ENCODE data around the gene KCNS1. TPM values are rescaled to one million over a fixed set of nuclear protein-coding genes. Genes with fewer than 3 reads are reported as not detected.

Gene KCNS1, protein sequence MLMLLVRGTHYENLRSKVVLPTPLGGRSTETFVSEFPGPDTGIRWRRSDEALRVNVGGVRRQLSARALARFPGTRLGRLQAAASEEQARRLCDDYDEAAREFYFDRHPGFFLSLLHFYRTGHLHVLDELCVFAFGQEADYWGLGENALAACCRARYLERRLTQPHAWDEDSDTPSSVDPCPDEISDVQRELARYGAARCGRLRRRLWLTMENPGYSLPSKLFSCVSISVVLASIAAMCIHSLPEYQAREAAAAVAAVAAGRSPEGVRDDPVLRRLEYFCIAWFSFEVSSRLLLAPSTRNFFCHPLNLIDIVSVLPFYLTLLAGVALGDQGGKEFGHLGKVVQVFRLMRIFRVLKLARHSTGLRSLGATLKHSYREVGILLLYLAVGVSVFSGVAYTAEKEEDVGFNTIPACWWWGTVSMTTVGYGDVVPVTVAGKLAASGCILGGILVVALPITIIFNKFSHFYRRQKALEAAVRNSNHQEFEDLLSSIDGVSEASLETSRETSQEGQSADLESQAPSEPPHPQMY
- under 0.01 and 0.20 TPM in 2 replicates for total RNA-seq

DNA sequence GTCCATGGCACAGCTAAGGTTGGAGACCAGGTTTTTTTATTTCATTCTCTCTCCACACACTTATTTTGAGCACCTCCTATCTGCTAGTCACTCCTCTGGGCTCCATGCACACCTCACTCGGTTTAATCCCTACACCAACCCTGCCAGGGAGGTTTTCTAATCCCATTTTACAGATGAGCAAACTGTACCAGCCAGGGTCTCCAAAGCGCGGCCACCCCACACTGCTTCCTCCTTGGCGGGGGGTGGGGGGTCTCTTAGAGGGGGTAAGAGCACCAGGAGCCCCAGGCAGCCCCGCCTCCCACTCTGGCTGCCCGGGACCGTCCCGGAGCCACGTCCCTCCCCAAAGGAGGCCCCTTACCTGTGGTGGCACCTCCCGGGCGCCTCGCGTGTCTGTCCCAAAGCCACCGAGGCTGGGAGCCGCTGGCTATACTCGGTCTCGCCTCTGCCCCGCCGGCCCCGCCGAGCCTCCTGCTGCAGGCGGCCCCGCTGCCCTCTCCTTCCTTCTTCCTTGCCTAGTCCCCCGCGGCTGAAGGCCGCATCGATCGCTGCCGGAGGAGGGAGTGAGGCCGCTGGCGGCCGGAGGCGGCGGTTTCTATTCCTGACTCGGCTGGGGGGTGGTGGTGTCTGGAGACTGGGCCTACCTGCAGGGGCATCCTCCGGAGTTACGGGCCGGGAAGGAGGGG, at the start of gene KCNS1:
KCNS1 (minus strand) TSS at position 565 of the 683 bp plus-strand sequence. CDS start 1,891 bp downstream, outside the sequence.

DNA sequence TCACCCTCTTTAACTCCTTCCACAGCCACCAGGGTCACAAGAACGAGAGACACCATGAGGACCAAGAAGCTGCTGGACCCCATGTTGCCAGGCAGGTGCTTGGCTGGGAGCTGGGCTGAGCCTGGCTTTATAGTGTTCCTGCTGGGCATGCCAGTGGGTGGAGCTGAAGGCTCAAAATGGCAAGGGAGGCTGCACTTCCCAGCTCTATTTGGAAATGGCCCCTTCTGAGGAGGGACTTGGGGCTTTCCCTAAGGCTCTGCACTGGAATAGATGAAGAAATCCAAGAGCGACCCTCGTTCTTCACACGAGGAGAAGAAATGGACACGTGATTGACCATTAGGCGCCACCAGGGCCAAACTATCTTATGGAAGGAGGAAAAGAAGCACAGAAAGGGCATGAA, 23.4 kb upstream of the KCNS1 start, which contains the start of gene WFDC12:
WFDC12 (minus strand) TSS at position 101 of the 400 bp plus-strand sequence; CDS start at position 83, 18 bp downstream.

DNA sequence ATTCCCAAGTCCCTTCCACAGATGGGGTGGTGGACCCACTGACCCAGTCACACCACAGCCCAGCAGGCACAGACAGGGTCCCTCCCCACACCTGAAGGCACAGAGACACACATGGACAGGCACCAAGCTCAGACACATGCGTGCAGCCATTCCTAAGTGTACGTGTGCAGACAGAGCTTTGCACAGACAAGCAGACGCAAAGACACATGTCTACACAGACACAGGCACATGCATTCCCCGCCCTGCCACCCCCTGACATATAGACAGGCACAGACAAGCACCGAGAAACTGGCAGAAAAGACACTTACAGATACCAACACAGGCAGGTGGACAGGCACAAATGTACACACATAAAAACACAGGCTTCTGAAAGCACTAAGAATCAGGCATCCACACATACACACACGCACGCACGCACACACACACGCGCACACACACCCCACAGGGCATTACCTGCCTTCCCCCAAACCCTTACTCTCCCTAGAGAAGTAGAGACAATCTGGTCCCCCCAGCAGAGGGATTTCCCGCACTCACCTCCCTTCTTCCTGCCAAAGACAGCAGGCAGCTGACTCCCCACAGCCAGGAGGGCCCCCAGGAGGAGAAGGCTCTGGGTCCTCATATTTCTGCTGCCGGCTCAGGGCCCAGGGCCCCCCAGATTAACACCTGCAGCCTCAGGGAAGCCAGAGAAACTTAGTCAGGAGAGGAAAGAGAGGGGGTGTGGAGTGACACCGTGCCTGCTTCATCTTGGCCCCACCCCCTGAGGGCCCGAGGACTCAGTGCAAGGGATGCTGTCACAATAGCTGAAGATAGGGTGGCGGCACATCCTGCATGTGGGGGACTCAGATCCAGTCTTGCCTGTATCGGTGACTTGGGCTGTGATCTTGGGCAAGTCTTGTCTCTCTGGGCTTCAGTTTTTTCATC, 13.8 kb upstream of the KCNS1 start, which contains the start of gene WFDC5:
WFDC5 (minus strand) TSS at position 710 of the 921 bp plus-strand sequence; CDS start at position 619, 91 bp downstream.

Other genes with a start within 250 kb of the KCNS1 start
- gene YWHAB, start 215.4 kb downstream of the KCNS1 start, total RNA-seq, result 70.9 and 105 TPM in 2 replicates
- 12.3 and 16.5 TPM in 2 replicates for gene PABPC1L, start 191.1 kb downstream of the KCNS1 start, total RNA-seq
- gene TOMM34, start 140.7 kb downstream of the KCNS1 start, total RNA-seq, result 23.9 and 33.2 TPM in 2 replicates
- gene STK4, start 134.6 kb downstream of the KCNS1 start, total RNA-seq, result 20.6 and 34.4 TPM in 2 replicates
- gene WFDC5, start 14.0 kb upstream of the KCNS1 start, total RNA-seq, result not detected in 2 replicates
- gene WFDC12, start 23.3 kb upstream of the KCNS1 start, total RNA-seq, result not detected in 2 replicates
- gene PI3, start 73.8 kb upstream of the KCNS1 start, total RNA-seq, result not detected in 2 replicates
- gene SEMG1, start 105.9 kb upstream of the KCNS1 start, total RNA-seq, result not detected in 2 replicates
- not detected in 2 replicates for gene SEMG2, start 120.2 kb upstream of the KCNS1 start, total RNA-seq
- gene SLPI, start 153.4 kb upstream of the KCNS1 start, total RNA-seq, result not detected in 2 replicates
- gene RBPJL, start 205.7 kb upstream of the KCNS1 start, total RNA-seq, result not detected in 2 replicates
- under 0.01 TPM in 1 of 2 replicates, not detected in the other for gene MATN4, start 207.2 kb upstream of the KCNS1 start, total RNA-seq
- 65.4 and 65.5 TPM in 2 replicates for gene SDC4, start 247.3 kb upstream of the KCNS1 start, total RNA-seq

Data from subcutaneous preadipocyte (primary cell).